HEK293T (cell line): ENCODE data around the gene SLC13A1.

Experiments
- CTCF ChIA-PET: fragments of 350-600 bp; formaldehyde crosslinking; extraction: SDS; loops from one replicate; lab custom pipeline; 2021; ENCODE audit warnings: antibody characterized with exemption, inconsistent platforms; lab: Yijun Ruan, JAX
- POLR2A ChIA-PET: fragments of 350-600 bp; formaldehyde crosslinking; extraction: SDS; loops from one replicate; lab custom pipeline; 2020; ENCODE audit warnings: antibody characterized with exemption, inconsistent platforms; lab: Yijun Ruan, JAX
- DNase-seq: peaks from one replicate; pipeline ENCODE4 v3.0.0; 2012; ENCODE audit warnings: mixed read lengths; ENCODE audit errors: extremely low spot score
- ARNT ChIP-seq: fragments of 450-650 bp; IDR thresholded peaks from 2 replicates; pipeline ENCODE4 v1.6.1; 2017; ENCODE audit warnings: mild to moderate bottlenecking
- BHLHE40 ChIP-seq: fragments of 450-650 bp; IDR thresholded peaks from 2 replicates; pipeline ENCODE4 v1.6.1; 2016; ENCODE audit warnings: mild to moderate bottlenecking, moderate library complexity, borderline replicate concordance
- CTBP1 ChIP-seq: fragments of 450-650 bp; IDR thresholded peaks from 2 replicates; pipeline ENCODE4 v1.6.1; 2016; ENCODE audit warnings: borderline replicate concordance
- ELF4 ChIP-seq: fragments of 450-650 bp; IDR thresholded peaks from 2 replicates; pipeline ENCODE4 v1.6.1; 2017; ENCODE audit warnings: antibody characterized with exemption
- FOXA1 ChIP-seq: fragments of 450-650 bp; IDR thresholded peaks from 2 replicates; pipeline ENCODE4 v1.6.1; 2016; ENCODE audit warnings: mild to moderate bottlenecking
- FOXK2 ChIP-seq: fragments of 450-650 bp; IDR thresholded peaks from 2 replicates; pipeline ENCODE4 v1.6.1; 2016; ENCODE audit warnings: mild to moderate bottlenecking
- FOXM1 ChIP-seq: fragments of 450-650 bp; IDR thresholded peaks from 2 replicates; pipeline ENCODE4 v1.6.1; 2017; ENCODE audit warnings: mild to moderate bottlenecking, borderline replicate concordance
- HDGF ChIP-seq: fragments of 450-650 bp; IDR thresholded peaks from 2 replicates; pipeline ENCODE4 v1.6.1; 2017; ENCODE audit warnings: antibody characterized with exemption, borderline replicate concordance
- L3MBTL2 ChIP-seq: fragments of 450-650 bp; conservative IDR thresholded peaks from 2 replicates; pipeline ENCODE4 v1.6.1; 2016; ENCODE audit warnings: mild to moderate bottlenecking
- LEF1 ChIP-seq: fragments of 450-650 bp; IDR thresholded peaks from 2 replicates; pipeline ENCODE4 v1.6.1; 2017; ENCODE audit warnings: mild to moderate bottlenecking, borderline replicate concordance
- NFRKB ChIP-seq: fragments of 450-650 bp; IDR thresholded peaks from 2 replicates; pipeline ENCODE4 v1.6.1; 2016; ENCODE audit warnings: mild to moderate bottlenecking, moderate library complexity
- PKNOX1 ChIP-seq: fragments of 450-650 bp; IDR thresholded peaks from 2 replicates; pipeline ENCODE4 v1.6.1; 2016
- SP1 ChIP-seq: fragments of 450-650 bp; IDR thresholded peaks from 2 replicates; pipeline ENCODE4 v1.6.1; 2017
- SUZ12 ChIP-seq: fragments of 450-650 bp; IDR thresholded peaks from 2 replicates; pipeline ENCODE4 v1.6.1; 2016; ENCODE audit warnings: mild to moderate bottlenecking
- TARDBP ChIP-seq: fragments of 450-650 bp; IDR thresholded peaks from 2 replicates; pipeline ENCODE4 v1.6.1; 2016
- ZNF384 ChIP-seq: fragments of 450-650 bp; IDR thresholded peaks from 2 replicates; pipeline ENCODE4 v1.6.1; 2016

The SLC13A1 gene

GRCh38 chr7:123143252-123144006 lies 56.3 kb downstream of the SLC13A1 start:
- no peak for TF ChIP-seq NFRKB
- no peak for TF ChIP-seq HDGF
- no peak for TF ChIP-seq FOXK2
- TF ChIP-seq FOXA1: no peak
- no peak for DNase-seq
- ChIA-PET POLR2A (no interaction called here), CTCF (no interaction called here)

- ChIA-PET POLR2A (no interaction called here), CTCF (no interaction called here)
- DNase-seq: no peak
- TF ChIP-seq ELF4 (no peak), SUZ12 (no peak), PKNOX1 (no peak), L3MBTL2 (no peak), FOXK2 (no peak), NFRKB (no peak), ARNT (no peak), LEF1 (no peak), FOXA1 (no peak), TARDBP (no peak), ZNF384 (no peak), CTBP1 (no peak), SP1 (no peak), FOXM1 (no peak)
Observed at GRCh38 chr7:123140561-123140960, 59.2 kb downstream of the SLC13A1 start.

GRCh38 chr7:123135960-123136359 lies 63.8 kb downstream of the SLC13A1 start:
- ChIA-PET CTCF (no interaction called here), POLR2A (no interaction called here)
- no peak for TF ChIP-seq HDGF
- TF ChIP-seq CTBP1: no peak
- no peak for TF ChIP-seq ARNT
- no peak for TF ChIP-seq PKNOX1
- TF ChIP-seq NFRKB: no peak
- no peak for TF ChIP-seq LEF1
- TF ChIP-seq ELF4: no peak
- no peak for DNase-seq

- no peak for TF ChIP-seq ZNF384
- no peak for TF ChIP-seq ELF4
- TF ChIP-seq HDGF: no peak
- TF ChIP-seq LEF1: no peak
- TF ChIP-seq SP1: no peak
- TF ChIP-seq FOXA1: no peak
- no peak for TF ChIP-seq CTBP1
- ChIA-PET POLR2A (no interaction called here), CTCF (no interaction called here)
- no peak for DNase-seq
Observed at GRCh38 chr7:123133924-123134323, 65.8 kb downstream of the SLC13A1 start.

GRCh38 chr7:123131961-123132360 lies 67.8 kb downstream of the SLC13A1 start:
- CTCF ChIA-PET: no interaction called here
- DNase-seq: no peak
- TF ChIP-seq LEF1 (no peak), FOXM1 (no peak), SUZ12 (no peak), FOXK2 (no peak), BHLHE40 (no peak), FOXA1 (no peak), TARDBP (no peak), L3MBTL2 (no peak), ZNF384 (no peak), NFRKB (no peak), PKNOX1 (no peak), CTBP1 (no peak), ARNT (no peak), SP1 (no peak)
- POLR2A ChIA-PET: no interaction called here

- no peak for DNase-seq
- no peak for TF ChIP-seq TARDBP
- TF ChIP-seq FOXK2: no peak
- no peak for TF ChIP-seq CTBP1
- TF ChIP-seq BHLHE40: no peak
- POLR2A ChIA-PET: no interaction called here
- CTCF ChIA-PET: no interaction called here
Observed at GRCh38 chr7:123131556-123131955, 68.2 kb downstream of the SLC13A1 start.

GRCh38 chr7:123131140-123131539 lies 68.6 kb downstream of the SLC13A1 start:
- no peak for DNase-seq
- CTCF ChIA-PET: no interaction called here

More at GRCh38 chr7:123131140-123131539, 68.6 kb downstream of the SLC13A1 start:
- POLR2A ChIA-PET: no interaction called here
- TF ChIP-seq FOXK2 (no peak), FOXM1 (no peak), HDGF (no peak), FOXA1 (no peak), ARNT (no peak), TARDBP (no peak), PKNOX1 (no peak), SP1 (no peak), LEF1 (no peak), ELF4 (no peak), ZNF384 (no peak), NFRKB (no peak), BHLHE40 (no peak), L3MBTL2 (no peak)
